IMR-90 (cell line): Measurements from ENCODE around the gene NOXO1. TPM values are rescaled to one million over a fixed set of nuclear protein-coding genes. Genes with fewer than 3 reads are reported as not detected.

ENCODE experiments used
- ATAC-seq: fragments of 200-7000 bp; cut with Tn5 transposase; 2 replicates; pipeline ENCODE4 v1.9.1; 2020; ENCODE audit warnings: low read depth, mild to moderate bottlenecking, moderate library complexity
- BruUV-seq: library from RNA; stranded (reverse); fragments of 400-500 nt; replicated peaks from 2 replicates; lab custom pipeline; 2021; lab: Mats Ljungman, UMichigan
- CTCF ChIA-PET: fragments of 300-600 bp; formaldehyde crosslinking; extraction: SDS; loops from one replicate; lab custom pipeline; 2021; ENCODE audit warnings: antibody characterized with exemption; lab: Yijun Ruan, JAX
- POLR2A ChIA-PET: fragments of 300-600 bp; sonication (Branson Sonifier 250); formaldehyde crosslinking; loops from one replicate; lab custom pipeline; 2022; ENCODE audit warnings: antibody characterized with exemption; ENCODE audit not compliant: unreplicated experiment; lab: Charles Lee
- DNase-seq: peaks from one replicate; pipeline ENCODE4 v3.0.0; 2013
- H2AFZ ChIP-seq: replicated peaks from 2 replicates; pipeline ENCODE3; 2013; ENCODE audit warnings: low read length, mild to moderate bottlenecking; ENCODE audit not compliant: poor library complexity
- H2AK5ac ChIP-seq: 2 replicates; pipeline ENCODE4 v1.6.1; 2013; ENCODE audit warnings: low read depth, low read length, inconsistent platforms
- H2AK9ac ChIP-seq: replicated peaks from 2 replicates; pipeline ENCODE3; 2013; ENCODE audit warnings: mild to moderate bottlenecking, low read depth, low read length, moderate library complexity; ENCODE audit not compliant: poor library complexity
- H2BK120ac ChIP-seq: 2 replicates; pipeline ENCODE4 v1.6.1; 2013; ENCODE audit warnings: low read depth, low read length, inconsistent platforms
- H2BK15ac ChIP-seq: 3 replicates; pipeline ENCODE4 v1.6.1; 2013; ENCODE audit warnings: low read depth, low read length, inconsistent platforms
- H2BK20ac ChIP-seq: 2 replicates; pipeline ENCODE4 v1.6.1; 2013; ENCODE audit warnings: low read depth, mild to moderate bottlenecking, inconsistent platforms, low read length, moderate library complexity
- H2BK5ac ChIP-seq: 2 replicates; pipeline ENCODE4 v1.6.1; 2013; ENCODE audit warnings: mild to moderate bottlenecking, low read depth, low read length, inconsistent platforms; ENCODE audit not compliant: poor library complexity, severe bottlenecking
- H3K14ac ChIP-seq: replicated peaks from 2 replicates; pipeline ENCODE4 v1.6.1; 2013; ENCODE audit warnings: low read depth, low read length, inconsistent platforms
- H3K18ac ChIP-seq: 2 replicates; pipeline ENCODE4 v1.6.1; 2013; ENCODE audit warnings: low read depth, low read length, control low read depth
- H3K23ac ChIP-seq: 2 replicates; pipeline ENCODE4 v1.6.1; 2013; ENCODE audit warnings: low read depth, low read length, inconsistent platforms
- H3K27ac ChIP-seq: 2 replicates; pipeline ENCODE4 v1.5.1; 2013; ENCODE audit warnings: mild to moderate bottlenecking, control low read depth, low read length; ENCODE audit not compliant: insufficient read depth
- H3K27me3 ChIP-seq: 2 replicates; pipeline ENCODE4 v1.6.1; 2013; ENCODE audit warnings: low read length; ENCODE audit not compliant: control insufficient read depth, insufficient read depth
- H3K36me3 ChIP-seq: 2 replicates; pipeline ENCODE4 v1.6.1; 2013; ENCODE audit warnings: low read length, mixed read lengths; ENCODE audit not compliant: control insufficient read depth, insufficient read depth
- H3K4ac ChIP-seq: 2 replicates; pipeline ENCODE4 v1.6.1; 2013; ENCODE audit warnings: low read depth, low read length, inconsistent platforms
- H3K4me1 ChIP-seq: 2 replicates; pipeline ENCODE4 v1.6.1; 2013; ENCODE audit warnings: low read length, mixed read lengths; ENCODE audit not compliant: control insufficient read depth, insufficient read depth
- H3K4me2 ChIP-seq: 2 replicates; pipeline ENCODE4 v1.6.1; 2013; ENCODE audit warnings: low read depth, mild to moderate bottlenecking, control low read depth, low read length, moderate library complexity
- H3K4me3 ChIP-seq: 2 replicates; pipeline ENCODE4 v1.5.1; 2013; ENCODE audit warnings: low read depth, mild to moderate bottlenecking, control low read depth, low read length, moderate library complexity; ENCODE audit not compliant: insufficient read depth
- H3K56ac ChIP-seq: 2 replicates; pipeline ENCODE4 v1.6.1; 2013; ENCODE audit warnings: low read length, inconsistent platforms; ENCODE audit not compliant: insufficient read depth; ENCODE audit errors: extremely low read depth
- H3K79me1 ChIP-seq, 2 experiments: 2 replicates each; pipeline ENCODE4 v1.6.1; 2013; ENCODE audit warnings: low read length in 2 of 2, inconsistent platforms in 1 of 2, low read depth in 1 of 2
- H3K9ac ChIP-seq: 2 replicates; pipeline ENCODE4 v1.6.1; 2013; ENCODE audit warnings: low read depth, low read length, control low read depth
- H3K9me1 ChIP-seq: 2 replicates; pipeline ENCODE4 v1.6.1; 2013; ENCODE audit warnings: low read length, inconsistent platforms; ENCODE audit not compliant: insufficient read depth
- H3K9me3 ChIP-seq: 2 replicates; pipeline ENCODE4 v1.6.1; 2013; ENCODE audit warnings: low read length; ENCODE audit not compliant: control insufficient read depth, insufficient read depth
- H4K20me1 ChIP-seq: 2 replicates; pipeline ENCODE4 v1.6.1; 2013; ENCODE audit warnings: low read length, inconsistent platforms; ENCODE audit not compliant: insufficient read depth
- H4K5ac ChIP-seq: 2 replicates; pipeline ENCODE4 v1.6.1; 2013; ENCODE audit warnings: mild to moderate bottlenecking, low read depth, low read length, control low read depth
- H4K8ac ChIP-seq, 2 experiments: 2 replicates each; pipeline ENCODE4 v1.6.1; 2013; ENCODE audit warnings: low read depth in 2 of 2, low read length in 2 of 2, control low read depth in 1 of 2, inconsistent platforms in 1 of 2
- H4K91ac ChIP-seq: 2 replicates; pipeline ENCODE4 v1.6.1; 2013; ENCODE audit warnings: low read depth, low read length, inconsistent platforms; ENCODE audit not compliant: insufficient read depth
- BHLHE40 ChIP-seq: fragments of 150-350 bp; IDR thresholded peaks from 2 replicates; pipeline ENCODE4 v1.6.1; 2016; ENCODE audit warnings: mild to moderate bottlenecking, low read depth, low read length
- CEBPB ChIP-seq: IDR thresholded peaks from 2 replicates; pipeline ENCODE4 v1.6.1; 2012; ENCODE audit warnings: low read depth, low read length, improper control_type of control experiment
- CHD1 ChIP-seq: IDR thresholded peaks from 2 replicates; pipeline ENCODE4 v1.6.1; 2012; ENCODE audit warnings: low read depth, low read length, improper control_type of control experiment
- CTCF ChIP-seq: conservative IDR thresholded peaks from 2 replicates; pipeline ENCODE4 v1.5.1; 2012; ENCODE audit warnings: mild to moderate bottlenecking, low read depth, low read length, improper control_type of control experiment
- ELK1 ChIP-seq: fragments of 150-350 bp; IDR thresholded peaks from 2 replicates; pipeline ENCODE4 v1.6.1; 2016; ENCODE audit warnings: low read depth, mild to moderate bottlenecking, low read length, moderate library complexity, borderline replicate concordance
- FOS ChIP-seq: fragments of 150-350 bp; IDR thresholded peaks from 2 replicates; pipeline ENCODE4 v1.6.1; 2016; ENCODE audit warnings: low read depth, low read length
- MAFK ChIP-seq: IDR thresholded peaks from 2 replicates; pipeline ENCODE4 v1.6.1; 2012; ENCODE audit warnings: low read depth, low read length, improper control_type of control experiment
- MAZ ChIP-seq: IDR thresholded peaks from 2 replicates; pipeline ENCODE4 v1.6.1; 2012; ENCODE audit warnings: low read depth, mild to moderate bottlenecking, low read length, improper control_type of control experiment, moderate library complexity, borderline replicate concordance
- MXI1 ChIP-seq: IDR thresholded peaks from 2 replicates; pipeline ENCODE4 v1.6.1; 2012; ENCODE audit warnings: low read depth, mild to moderate bottlenecking, low read length, moderate library complexity, borderline replicate concordance
- NFE2L2 ChIP-seq: fragments of 150-350 bp; IDR thresholded peaks from 2 replicates; pipeline ENCODE4 v1.6.1; 2016; ENCODE audit warnings: low read depth, mild to moderate bottlenecking, low read length
- POLR2A ChIP-seq: IDR thresholded peaks from 2 replicates; pipeline ENCODE4 v1.6.1; 2012; ENCODE audit warnings: mild to moderate bottlenecking, low read depth, low read length
- RAD21 ChIP-seq: IDR thresholded peaks from 2 replicates; pipeline ENCODE4 v1.6.1; 2012; ENCODE audit warnings: low read length, improper control_type of control experiment
- RCOR1 ChIP-seq: IDR thresholded peaks from 2 replicates; pipeline ENCODE4 v1.6.1; 2012; ENCODE audit warnings: mild to moderate bottlenecking, low read length, improper control_type of control experiment; ENCODE audit not compliant: insufficient replicate concordance
- RFX5 ChIP-seq: IDR thresholded peaks from 2 replicates; pipeline ENCODE4 v1.8.0; 2012; ENCODE audit warnings: low read depth, mild to moderate bottlenecking, low read length, moderate library complexity
- SMC3 ChIP-seq: fragments of 150-350 bp; IDR thresholded peaks from 2 replicates; pipeline ENCODE4 v1.6.1; 2016; ENCODE audit warnings: low read depth, mild to moderate bottlenecking, antibody characterized with exemption, low read length, moderate library complexity
- USF2 ChIP-seq: fragments of 150-350 bp; IDR thresholded peaks from 2 replicates; pipeline ENCODE4 v1.6.1; 2017; ENCODE audit warnings: mild to moderate bottlenecking, antibody characterized with exemption, low read length, low read depth
- WGBS, 2 experiments: methylation state at CpG; one replicate each; pipeline versions ENCODE4 v1.1.5 to v1.1.7; 2013; ENCODE audit warnings: missing lambda C conversion rate in 2 of 2; ENCODE audit not compliant: insufficient read length in 1 of 2; ENCODE audit errors: extremely low coverage in 2 of 2; 5-methylcytosine and 5-hydroxymethylcytosine counted together
- dilution Hi-C: fragments of 300-500 bp; cut with HindIII; formaldehyde crosslinking; loops from one replicate; pipeline ENCODE4 v1.14.3; 2018; ENCODE audit warnings: low sequenced_read_pairs; ENCODE audit not compliant: unreplicated experiment
- in situ Hi-C: fragments of 300-500 bp; cut with MboI; formaldehyde crosslinking; loops from 3 replicates; pipeline ENCODE4 v1.14.3; 2019; ENCODE audit warnings: low sequenced_read_pairs, inconsistent platforms, mixed read lengths
- intact Hi-C: fragments of 100-400 bp; cut with micrococcal nuclease; formaldehyde crosslinking; loops from 2 replicates; pipeline ENCODE4 v1.10.0; 2022
- polyA plus RNA-seq, 3 experiments: library from polyadenylated mRNA; depleted of rRNA; stranded (reverse); fragments of >200 nt; gene quantifications; 2 replicates each; pipeline ENCODE4 v1.2.3, GENCODE V29; 2012; ENCODE audit warnings: low replicate concordance in 1 of 3
- total RNA-seq: library from RNA; depleted of rRNA; stranded (reverse); fragments of >200 nt; gene quantifications from 2 replicates; pipeline ENCODE4 v1.2.3, GENCODE V29; 2012

The NOXO1 gene
- total and polyA plus RNA-seq, 2 of the 4 experiments (the other 2 are of a cell fraction), result 0.56 TPM; not detected in 1

- in situ Hi-C loops, result no loop called here
These were observed 7.7 kb downstream of the NOXO1 start for GRCh38 chr16:1973461-1974156.

More at GRCh38 chr16:1973461-1974156, 7.7 kb downstream of the NOXO1 start:
- Histone ChIP-seq H3K27ac (no peak overlapping the region), H3K9me1 (peaks cover 3% of the 10 kb centered on the region; the same call in 1 of the 2 replicates), H3K4ac (no peak overlapping the region), H2BK5ac (no peak overlapping the region), H2AK5ac (no peak overlapping the region), H3K18ac (no peak overlapping the region), H4K91ac (no peak overlapping the region), H2BK20ac (no peak overlapping the region), H3K14ac (no peak overlapping the region), H3K4me3 (no peak overlapping the region), H3K56ac (no peak overlapping the region), H4K8ac (no peak overlapping the region), H3K9me3 (no peaks in the 10 kb centered on the region), H3K9ac (no peak overlapping the region), H2BK120ac (no peak overlapping the region), H3K23ac (no peak overlapping the region), H3K79me1 (peaks cover 9 to 36% of the 10 kb centered on the region in 2 experiments), H2BK15ac (no peak overlapping the region), H3K4me2 (no peak overlapping the region), H2AK9ac (no peak overlapping the region), H3K4me1 (peaks cover 6% of the 10 kb centered on the region), H3K36me3 (peaks cover 40% of the 10 kb centered on the region), H4K5ac (no peak overlapping the region), H2AFZ (no peak overlapping the region), H3K27me3 (no peaks in the 10 kb centered on the region), H4K20me1 (no peaks in the 10 kb centered on the region; the same call in 1 of the 2 replicates)
- ATAC-seq, result no peak
- 97% methylated on average over 5 of the region's 16 CpGs; no CpG with 5 or more reads in 1 of the 2 experiments for WGBS, 2 experiments
- intact Hi-C loops, result no loop called here
- ChIA-PET POLR2A (no interaction called here), CTCF (no interaction called here)
- TF ChIP-seq MAZ (no peak), FOS (no peak), ELK1 (no peak), BHLHE40 (no peak), SMC3 (no peak), RCOR1 (no peak), USF2 (no peak), POLR2A (no peak), RFX5 (no peak), CHD1 (no peak), MAFK (no peak), CEBPB (no peak), MXI1 (no peak), CTCF (no peak), RAD21 (no peak), NFE2L2 (no peak)
- no peak for DNase-seq
- dilution Hi-C loops, result no loop called here
- no TSS peak for BruUV-seq
